NCI-H524 treated with DMSO at 0.1 percent for 48 hours (cell line): ENCODE measurements around the gene TBCD.
"Not testable (repeated sequence)": the region's sequence is repeated elsewhere in the genome, so short reads cannot be mapped to it uniquely, and the experiment has no call there.

Experiments
- DNase-seq: peaks from one replicate; lab custom pipeline; 2025; lab: John Stamatoyannopoulos, UW

Gene TBCD

DNA sequence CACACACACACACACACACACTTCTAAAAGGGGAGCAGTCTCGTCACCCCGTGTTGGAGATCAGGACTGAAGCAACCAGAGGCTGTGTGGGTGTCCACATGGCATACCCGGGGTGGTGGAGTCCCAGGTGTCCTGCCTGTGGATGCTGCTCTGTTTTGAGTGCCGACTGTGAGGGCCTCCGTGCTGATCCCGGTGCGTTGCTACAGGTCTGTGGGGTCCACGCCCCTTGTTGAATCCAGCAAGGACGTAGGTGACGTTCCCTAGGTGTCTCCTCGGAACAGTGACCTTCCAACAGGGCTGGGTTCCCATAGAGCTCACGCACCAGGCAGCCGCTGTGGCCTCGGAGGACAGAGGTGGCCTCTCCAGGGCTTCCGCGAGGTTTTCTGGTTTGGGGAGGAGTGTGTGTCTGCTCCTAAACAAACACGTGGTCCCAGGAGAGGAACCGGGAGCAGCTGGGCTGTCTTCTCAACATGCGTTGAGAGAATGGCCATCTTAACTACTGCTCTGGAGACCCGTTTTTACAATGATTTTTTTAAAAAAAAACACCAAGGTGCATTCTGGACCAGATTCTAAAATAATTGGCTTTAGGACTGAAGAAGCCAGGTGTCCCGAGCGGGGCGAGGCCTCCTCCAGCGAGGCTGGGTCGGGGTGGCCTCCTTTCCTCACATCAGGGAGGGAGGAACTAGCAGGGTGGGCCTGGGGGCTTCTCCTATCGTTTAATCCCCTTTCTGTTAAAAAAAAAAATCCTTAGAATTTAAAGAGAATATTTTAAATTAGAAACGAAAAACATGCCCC lies 188.6 kb downstream of the TBCD start:
- DNase-seq: no peak

DNA sequence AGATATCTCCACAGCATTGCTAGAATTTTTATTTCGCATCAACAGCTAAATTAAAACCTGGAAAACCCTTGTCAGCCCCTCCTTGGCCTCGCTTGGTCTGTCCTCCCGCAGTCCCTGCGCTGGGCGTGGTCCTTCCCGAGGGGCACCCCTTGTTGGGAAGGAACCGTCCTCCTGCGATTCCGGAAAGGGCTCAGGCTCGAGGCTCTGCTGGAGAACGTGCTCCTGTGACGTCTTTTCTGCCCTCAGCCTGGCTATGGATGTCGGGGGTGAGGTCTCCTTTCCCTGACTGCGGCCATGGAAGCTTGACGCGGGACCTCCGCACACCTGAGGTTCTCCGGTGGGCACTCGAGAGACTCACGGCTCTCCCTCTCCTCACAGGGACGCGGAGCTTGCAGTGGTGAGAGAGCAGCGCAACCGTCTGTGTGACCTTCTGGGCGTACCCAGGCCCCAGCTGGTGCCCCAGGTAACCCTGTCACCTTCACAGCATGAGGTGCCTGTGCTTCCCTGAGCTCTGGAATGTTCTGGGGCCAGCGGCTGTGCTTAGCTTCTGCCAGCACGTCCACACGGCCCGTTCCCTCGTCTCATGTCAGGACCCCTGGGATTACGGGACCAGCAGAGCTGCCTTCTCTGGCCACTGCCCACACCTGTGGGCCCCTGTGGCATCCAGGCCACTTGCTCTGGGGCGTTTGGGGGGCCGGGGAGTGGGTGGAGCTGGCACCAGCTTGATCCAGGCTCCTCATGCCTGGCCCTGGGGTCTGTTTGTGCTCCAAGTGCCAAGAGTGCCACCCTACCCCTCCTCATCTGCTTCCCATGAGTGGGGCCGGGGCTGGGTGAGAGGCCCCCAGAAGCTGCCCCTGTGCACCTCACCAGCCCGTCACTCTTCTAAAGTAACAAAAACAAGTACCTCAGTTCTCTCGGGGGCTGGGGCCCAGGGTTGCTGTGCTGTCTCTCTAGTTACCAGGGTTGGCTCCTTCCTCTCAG lies 189.4 kb downstream of the TBCD start:
- no peak for DNase-seq

GRCh38 chr17:82942166-82943130 lies 190.6 kb downstream of the TBCD start:
- no peak for DNase-seq

DNA sequence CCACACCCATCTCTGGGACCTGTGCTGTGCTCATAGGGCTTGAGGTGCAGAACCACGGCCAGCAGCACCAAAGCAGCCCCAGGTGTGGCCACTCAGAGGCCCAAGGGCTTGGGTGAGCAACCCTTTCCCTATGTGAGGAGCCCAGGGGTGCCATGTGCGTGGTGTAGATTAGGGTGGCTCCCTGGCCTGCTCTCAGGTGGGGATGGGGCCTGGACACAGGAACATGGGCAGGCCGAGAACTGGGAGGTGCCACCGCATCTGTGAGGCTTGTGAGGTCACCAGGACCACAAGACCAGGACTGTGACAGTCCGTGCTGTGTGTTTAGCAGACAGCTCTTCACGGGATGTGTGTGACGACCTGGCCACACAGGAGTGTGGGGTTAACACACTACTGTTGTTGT lies 191.5 kb downstream of the TBCD start:
- DNase-seq: no peak

- DNase-seq: no peak
Observed at GRCh38 chr17:82943751-82944150, 191.9 kb downstream of the TBCD start.

- no peak for DNase-seq
Observed at GRCh38 chr17:82944990-82945389, 193.1 kb downstream of the TBCD start.

GRCh38 chr17:82946081-82946480 lies 194.2 kb downstream of the TBCD start:
- DNase-seq: no peak

DNA sequence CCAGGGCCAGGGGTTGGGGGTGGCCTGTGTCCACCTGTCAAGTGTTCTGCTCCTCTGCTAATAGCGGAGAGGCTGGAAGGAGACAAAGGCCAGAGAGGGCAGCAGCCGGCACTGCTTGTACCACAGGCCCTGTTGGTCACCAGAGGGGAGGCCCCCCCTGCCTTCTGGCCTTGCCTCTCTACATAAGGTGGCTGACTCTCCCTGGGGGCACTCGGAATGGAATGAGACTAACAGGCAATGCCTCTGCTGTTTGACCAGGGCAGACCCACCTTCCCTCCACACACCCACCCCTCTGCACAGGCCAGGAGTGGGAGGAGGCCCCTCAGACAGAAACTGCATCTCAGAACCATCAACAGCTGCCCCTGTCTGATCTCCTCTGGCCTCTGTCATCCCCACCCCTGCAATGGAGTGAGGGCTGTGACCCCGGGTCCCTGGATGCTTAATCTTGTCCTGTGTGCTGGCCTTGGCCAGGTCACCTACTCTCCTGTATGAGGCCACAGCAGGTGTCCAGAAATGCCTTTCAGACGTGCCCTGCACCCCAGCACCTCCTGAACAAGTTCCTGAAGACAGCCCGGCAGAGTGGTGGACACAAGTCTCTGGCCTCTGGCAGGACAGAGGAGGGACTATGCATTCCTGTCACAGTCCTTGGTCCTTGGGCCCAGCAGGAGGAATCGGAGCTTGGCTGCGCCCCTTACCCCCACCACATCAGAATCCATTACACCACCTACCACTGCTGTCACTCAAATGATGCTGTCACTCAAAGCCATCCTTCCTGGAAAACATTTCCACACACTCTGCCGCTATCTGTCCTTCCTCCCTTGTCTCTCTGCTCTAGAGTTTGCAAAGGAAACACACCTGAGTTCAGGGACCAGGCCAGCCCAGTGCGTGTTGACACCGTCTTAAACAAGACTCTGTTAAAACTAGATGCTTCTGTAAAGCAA lies 195.5 kb downstream of the TBCD start:
- DNase-seq: no peak

GRCh38 chr17:82948081-82948511 lies 196.2 kb downstream of the TBCD start:
- DNase-seq: no peak

GRCh38 chr17:82948957-82949356 lies 197.1 kb downstream of the TBCD start:
- no peak for DNase-seq

GRCh38 chr17:82949361-82949760 lies 197.5 kb downstream of the TBCD start:
- DNase-seq: no peak

DNA sequence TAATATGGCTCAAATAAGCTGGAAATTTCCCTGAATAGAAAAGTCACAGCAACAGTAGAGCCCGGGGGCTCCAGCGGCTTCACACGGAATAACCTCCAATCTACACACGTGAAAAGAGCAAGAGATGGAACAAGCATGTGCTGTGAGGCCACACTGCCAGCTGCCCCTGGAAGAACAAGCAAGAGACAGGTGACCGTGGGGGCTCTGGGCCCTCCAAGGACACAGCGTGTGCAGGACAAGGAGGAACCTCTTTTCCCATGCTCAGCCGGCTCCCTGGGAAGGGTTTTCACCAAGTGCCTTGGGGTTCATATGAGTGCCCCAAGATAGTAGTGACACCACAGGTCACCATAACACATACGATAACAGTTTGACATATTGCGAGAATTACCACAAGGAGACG lies 198.1 kb downstream of the TBCD start:
- no peak for DNase-seq

DNA sequence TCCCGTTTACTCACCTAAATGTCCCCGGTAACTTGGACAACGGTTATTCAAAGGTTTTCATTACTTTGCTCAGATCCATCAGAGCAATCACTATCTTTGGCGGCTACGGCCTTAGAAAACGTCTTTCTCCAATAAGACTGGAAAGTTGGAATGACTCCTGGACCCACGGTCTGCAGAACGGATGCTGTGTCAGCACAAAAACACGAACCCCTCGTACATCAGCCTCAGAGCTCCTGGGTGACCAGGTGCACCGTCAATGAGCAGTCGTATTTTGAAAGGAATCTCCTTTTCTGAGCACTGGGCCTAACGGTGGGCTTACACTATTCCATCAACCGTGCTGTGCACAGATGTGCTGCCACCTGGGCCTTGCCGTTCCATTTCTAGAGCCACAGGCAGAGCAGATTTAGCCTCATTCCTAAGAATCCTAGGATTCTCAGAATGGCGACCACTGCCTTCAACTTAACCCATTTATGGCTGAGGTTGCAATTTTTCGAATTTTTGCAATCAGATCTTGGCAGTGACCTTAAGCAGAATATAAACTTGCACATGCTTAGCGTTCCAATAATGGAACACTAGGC lies 198.7 kb downstream of the TBCD start:
- no peak for DNase-seq

DNA sequence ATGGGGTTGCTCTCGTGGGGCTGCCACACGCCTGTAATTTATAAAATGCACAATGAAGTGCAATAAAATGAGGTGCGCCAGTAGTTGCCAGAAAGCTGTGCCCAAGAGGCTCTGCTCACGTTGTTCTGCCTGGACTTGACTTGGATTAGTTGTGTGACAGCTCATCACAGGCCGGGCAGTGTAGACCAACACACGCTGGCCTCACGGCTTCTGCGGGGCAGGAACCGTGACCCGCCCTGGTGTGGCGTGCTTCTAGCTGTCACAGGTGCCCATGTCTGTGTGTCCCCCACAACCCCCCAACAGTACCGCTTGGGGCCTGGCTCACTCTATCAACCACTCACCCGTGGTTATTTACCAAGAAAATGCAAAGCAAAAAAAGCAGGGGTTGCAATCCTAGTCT lies 200.2 kb downstream of the TBCD start:
- no peak for DNase-seq

DNA sequence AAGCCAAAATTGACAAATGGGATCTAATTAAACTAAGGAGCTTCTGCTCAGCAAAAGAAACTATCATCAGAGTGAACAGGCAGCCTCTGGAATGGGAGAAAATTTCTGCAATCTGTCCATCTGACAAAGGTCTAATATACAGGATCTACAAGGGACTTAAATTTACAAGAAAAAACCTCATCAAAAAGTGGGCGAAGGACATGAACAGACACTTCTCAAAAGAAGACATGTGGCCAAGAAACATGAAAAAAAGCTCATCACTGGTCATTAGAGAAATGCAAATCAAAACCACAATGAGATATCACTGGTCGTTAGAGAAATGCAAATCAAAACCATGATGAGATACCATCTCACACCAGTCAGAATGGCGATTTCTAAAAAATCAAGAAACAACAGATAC lies 203.2 kb downstream of the TBCD start:
- DNase-seq: not testable (repeated sequence)

- not testable (repeated sequence) for DNase-seq
Observed at GRCh38 chr17:82955627-82956026, 203.8 kb downstream of the TBCD start.

DNA sequence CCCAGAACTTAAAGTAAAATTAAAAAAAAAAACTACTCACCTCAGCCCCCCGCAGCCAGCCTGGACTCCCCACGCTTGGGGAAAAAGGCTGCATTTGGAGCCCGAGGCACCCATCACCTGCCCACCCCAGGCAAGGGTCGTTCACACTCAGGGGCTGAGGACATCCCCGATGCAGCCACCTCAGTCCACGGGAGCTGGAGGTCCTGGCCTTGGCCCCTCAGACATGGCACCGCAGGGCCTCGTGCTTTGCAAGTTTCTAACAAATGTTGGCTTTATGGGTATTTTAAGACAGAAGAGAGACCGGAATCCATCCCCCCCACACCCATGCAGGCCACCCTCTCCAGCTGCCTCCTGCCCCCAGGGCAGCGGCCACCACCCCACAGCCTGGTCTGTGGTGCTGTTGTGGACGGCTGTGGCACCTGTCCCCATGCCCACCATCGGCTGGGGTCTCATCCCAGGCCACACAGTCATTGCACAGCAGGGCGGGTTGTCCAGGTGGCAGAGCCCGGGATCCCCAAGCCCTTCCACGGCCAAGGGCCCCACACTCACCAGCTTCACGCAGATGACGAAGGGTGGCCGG lies 204.4 kb downstream of the TBCD start:
- no peak for DNase-seq

DNA sequence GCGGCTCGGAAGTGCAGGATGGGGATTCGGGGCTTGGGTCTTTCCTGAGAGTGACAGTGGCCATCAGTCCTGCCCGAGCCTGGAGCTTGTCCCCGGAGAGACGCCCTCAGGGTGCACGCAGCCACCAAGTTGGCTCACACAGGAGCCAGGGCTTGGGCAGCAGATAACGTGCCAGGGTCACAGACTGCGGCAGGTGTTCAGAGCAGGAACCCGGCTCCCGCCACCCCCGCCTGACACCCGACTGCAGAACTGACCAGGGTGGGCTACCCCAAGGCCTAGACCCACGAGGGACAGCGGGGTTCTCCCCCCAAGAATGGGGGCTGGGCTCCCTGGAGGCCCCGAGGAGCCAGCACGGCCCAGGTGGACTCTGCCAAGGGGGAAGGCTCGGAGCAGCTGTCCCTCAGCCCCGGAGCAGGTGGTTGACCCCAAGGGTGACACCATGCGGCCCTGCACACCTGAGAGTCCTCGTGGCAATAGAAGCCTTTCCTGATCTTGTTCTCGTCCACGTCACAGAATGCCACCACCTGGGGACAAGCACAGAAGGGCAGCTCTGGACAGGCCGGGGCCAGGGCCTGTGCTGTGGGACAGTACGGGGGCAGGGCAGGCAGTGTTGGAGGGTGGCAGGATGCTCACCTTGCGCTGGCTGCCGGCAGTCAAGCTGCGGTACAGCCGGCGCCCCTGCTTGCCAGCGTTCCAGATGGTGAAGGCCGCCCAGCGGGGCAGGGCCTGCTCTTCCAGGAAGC lies 205.0 kb downstream of the TBCD start:
- DNase-seq: no peak

GRCh38 chr17:82957469-82957795 lies 205.6 kb downstream of the TBCD start:
- DNase-seq: peak; percentile 27
